B cell (primary cell): ENCODE data around the gene FOLR3. TPM values are rescaled to one million over a fixed set of nuclear protein-coding genes. Genes with fewer than 3 reads are reported as not detected.

Experiments
- ATAC-seq: fragments of 200-7000 bp; cut with Tn5 transposase; one replicate; pipeline ENCODE4 v1.10.0; 2021; ENCODE audit warnings: low read depth, mild to moderate bottlenecking, moderate number of reproducible peaks, moderate library complexity
- CTCF ChIA-PET: fragments of 350-600 bp; sonication (Branson Sonifier 250); formaldehyde crosslinking; loops from one replicate; lab custom pipeline; 2021; ENCODE audit warnings: antibody characterized with exemption, inconsistent platforms; lab: Charles Lee
- POLR2A ChIA-PET: fragments of 350-600 bp; sonication (Branson Sonifier 250); formaldehyde crosslinking; loops from one replicate; lab custom pipeline; 2021; ENCODE audit warnings: antibody characterized with exemption; lab: Charles Lee
- DNase-seq: peaks from one replicate; pipeline ENCODE4 v3.0.0; 2013
- H2AFZ ChIP-seq: 2 replicates; pipeline ENCODE4 v1.6.1; 2012; ENCODE audit warnings: mild to moderate bottlenecking, low read depth, low read length; ENCODE audit not compliant: insufficient read depth, poor library complexity, severe bottlenecking
- H3K27ac ChIP-seq, 2 donors: 1 replicate in 1 of 2; 2 replicates in 1 of 2; pipeline ENCODE4 v1.5.1; 2012 to 2013; ENCODE audit warnings: low read length in 2 of 2, mild to moderate bottlenecking in 2 of 2, moderate library complexity in 1 of 2
- H3K27me3 ChIP-seq, 4 experiments: fragments of 200-600 bp in 1 of 4; sonication (generic) in 1 of 4; replicated peaks in 1 of 4; 1 replicate in 2 of 4; 2 replicates in 2 of 4; pipeline versions ENCODE4 v1.6.1 to v1.7.0; 2013 to 2016; ENCODE audit warnings: low read length in 3 of 4, mild to moderate bottlenecking in 2 of 4, mixed read lengths in 1 of 4, moderate library complexity in 1 of 4; ENCODE audit not compliant: insufficient read depth in 4 of 4, control insufficient read depth in 3 of 4; ENCODE audit errors: control extremely low read depth in 1 of 4
- H3K36me3 ChIP-seq, 2 experiments: replicated peaks in 1 of 2; 1 replicate in 1 of 2; 2 replicates in 1 of 2; pipeline versions ENCODE4 v1.6.1 to v1.7.1; 2013; ENCODE audit warnings: low read length in 1 of 2; ENCODE audit not compliant: insufficient read depth in 2 of 2, control insufficient read depth in 1 of 2; ENCODE audit errors: control extremely low read depth in 1 of 2, extremely low read depth in 1 of 2
- H3K4me1 ChIP-seq, 2 donors: fragments of 200-600 bp in 1 of 2; sonication (generic) in 1 of 2; 1 replicate in 1 of 2; 2 replicates in 1 of 2; pipeline versions ENCODE4 v1.5.1 to v1.6.1; 2013 to 2017; ENCODE audit warnings: low read length in 2 of 2; ENCODE audit not compliant: control insufficient read depth in 2 of 2, insufficient read depth in 2 of 2
- H3K4me2 ChIP-seq: replicated peaks from 2 replicates; pipeline ENCODE3; 2012; ENCODE audit warnings: mild to moderate bottlenecking, low read depth, low read length; ENCODE audit not compliant: poor library complexity, severe bottlenecking
- H3K4me3 ChIP-seq, 5 experiments: fragments of 200-600 bp in 1 of 5; sonication (generic) in 1 of 5; 1 replicate in 3 of 5; 2 replicates in 2 of 5; pipeline versions ENCODE4 v1.5.1 to v1.7.0; 2011 to 2016; ENCODE audit warnings: low read length in 4 of 5, mild to moderate bottlenecking in 4 of 5, low read depth in 2 of 5, control low read depth in 1 of 5, moderate library complexity in 1 of 5; ENCODE audit not compliant: insufficient read depth in 1 of 5; ENCODE audit errors: control extremely low read depth in 1 of 5, extremely low read depth in 1 of 5
- H3K79me2 ChIP-seq: fragments of 200-600 bp; sonication (generic); one replicate; pipeline ENCODE4 v1.6.0; 2016; ENCODE audit warnings: low read length; ENCODE audit not compliant: control insufficient read depth, insufficient read depth
- H3K9ac ChIP-seq: fragments of 200-600 bp; sonication (generic); 2 replicates; pipeline ENCODE4 v1.6.1; 2017; ENCODE audit warnings: mild to moderate bottlenecking, low read length, moderate library complexity
- H3K9me3 ChIP-seq, 3 donors: one replicate each; pipeline versions ENCODE4 v1.6.1 to v1.7.1; 2013; ENCODE audit warnings: low read length in 2 of 3; ENCODE audit not compliant: control insufficient read depth in 2 of 3, insufficient read depth in 1 of 3; ENCODE audit errors: control extremely low read depth in 1 of 3
- H4K20me1 ChIP-seq: 2 replicates; pipeline ENCODE4 v1.6.0; 2012; ENCODE audit warnings: mild to moderate bottlenecking, low read length; ENCODE audit not compliant: insufficient read depth, control insufficient read depth, poor library complexity, severe bottlenecking
- H3K27ac Mint-ChIP-seq: one replicate; pipeline ENCODE4 v1.8.0; 2021; ENCODE audit warnings: mixed read lengths
- H3K27me3 Mint-ChIP-seq: one replicate; pipeline ENCODE4 v1.8.0; 2021; ENCODE audit warnings: mixed read lengths
- H3K4me1 Mint-ChIP-seq: one replicate; pipeline ENCODE4 v1.8.0; 2021; ENCODE audit warnings: mixed read lengths
- H3K4me3 Mint-ChIP-seq: one replicate; pipeline ENCODE4 v1.8.0; 2021; ENCODE audit warnings: mixed read lengths
- H3K9me3 Mint-ChIP-seq: one replicate; pipeline ENCODE4 v1.8.0; 2022; ENCODE audit warnings: mixed read lengths; ENCODE audit not compliant: insufficient read depth
- EZH2 ChIP-seq: IDR thresholded peaks from 2 replicates; pipeline ENCODE4 v1.6.1; 2012; ENCODE audit warnings: borderline replicate concordance, low read depth, mild to moderate bottlenecking, moderate library complexity, low read length; ENCODE audit not compliant: insufficient read depth, poor library complexity, severe bottlenecking
- WGBS: methylation state at CpG from one replicate; pipeline ENCODE4 v1.1.5; 2013; ENCODE audit warnings: missing lambda C conversion rate; ENCODE audit not compliant: insufficient coverage; 5-methylcytosine and 5-hydroxymethylcytosine counted together
- intact Hi-C: fragments of 100-400 bp; cut with micrococcal nuclease; formaldehyde crosslinking; loops from one replicate; pipeline ENCODE4 v1.10.0; 2022
- polyA plus RNA-seq: library from polyadenylated mRNA; depleted of rRNA; stranded (reverse); fragments of >200 nt; gene quantifications from 2 replicates; pipeline ENCODE4 v1.2.3, GENCODE V29; 2012
- total RNA-seq, 2 donors: library from RNA; stranded (reverse); fragments of 120-200 nt in 1 of 2; gene quantifications; 1 replicate in 1 of 2; 2 replicates in 1 of 2; pipeline versions ENCODE4 v1.2.3 to v1.2.4, GENCODE V29; 2013 to 2022
- TF ChIP-seq, protein P1 (sequence below): fragments of 200-600 bp; IDR thresholded peaks from one replicate; pipeline ENCODE4 v1.8.0; 2022; ENCODE audit warnings: antibody characterized with exemption, mild to moderate bottlenecking

The FOLR3 gene
- total and polyA plus RNA-seq, 2 donors (not counting 1 experiment from before 2014, with no cell fraction given) = 0.10 TPM; not detected in 1

DNA sequence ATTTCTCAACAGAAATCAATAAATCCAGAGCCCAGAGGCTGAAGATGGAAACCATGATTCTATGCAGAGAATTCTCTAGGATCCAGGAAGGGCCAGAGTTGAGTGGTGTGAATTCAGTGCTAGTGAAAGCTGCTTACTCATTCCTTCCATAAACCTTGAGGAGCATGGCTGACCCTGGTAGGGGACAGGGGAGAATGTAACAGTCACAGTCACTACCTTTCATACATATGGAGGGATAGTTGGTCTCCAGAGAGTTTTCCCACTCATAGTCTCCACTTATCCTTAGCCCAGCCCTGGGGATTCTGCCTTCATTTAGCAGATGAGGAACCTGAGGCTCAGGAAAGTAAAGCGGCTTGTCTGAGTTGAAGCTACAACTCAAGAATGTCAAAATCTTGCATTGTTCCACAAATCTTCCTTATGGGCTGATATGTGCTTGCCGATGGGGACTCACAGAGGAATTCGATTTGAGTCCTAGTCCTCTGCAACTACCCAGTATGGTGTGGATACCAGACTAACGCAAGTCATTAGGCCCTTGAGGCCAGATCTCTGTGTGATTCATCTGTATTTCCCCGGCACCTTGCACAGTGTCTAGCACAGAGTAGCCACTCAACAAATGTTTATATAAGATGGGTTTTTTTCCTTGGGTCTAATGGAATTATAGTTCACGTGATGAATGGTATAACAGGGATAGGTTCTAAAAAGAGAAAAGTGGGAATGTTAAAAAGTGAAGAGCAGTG is 19.3 kb upstream of the FOLR3 start:
- Histone ChIP-seq H3K4me2 (no peak overlapping the region), H3K4me1 (peaks cover 13 to 17% of the 10 kb centered on the region in 2 donors), H3K27ac (no peak overlapping the region), H4K20me1 (no peaks in the 10 kb centered on the region), H2AFZ (no peak overlapping the region), H3K27me3 (peaks cover 0 to 25% (median 2%) of the 10 kb centered on the region in 4 experiments), H3K9ac (no peak overlapping the region), H3K36me3 (no peaks in the 10 kb centered on the region), H3K79me2 (no peaks in the 10 kb centered on the region), H3K4me3 (no peak overlapping the region), H3K9me3 (no peaks in the 10 kb centered on the region)
- H3K4me1 Mint-ChIP-seq = peaks cover 17% of the 10 kb centered on the region
- peaks cover 33% of the 10 kb centered on the region for H3K27me3 Mint-ChIP-seq
- DNase-seq = no peak
- WGBS = 98% methylated on average over 4 of the region's 6 CpGs
- intact Hi-C loops = no loop called here
- TF ChIP-seq, protein P1, sequence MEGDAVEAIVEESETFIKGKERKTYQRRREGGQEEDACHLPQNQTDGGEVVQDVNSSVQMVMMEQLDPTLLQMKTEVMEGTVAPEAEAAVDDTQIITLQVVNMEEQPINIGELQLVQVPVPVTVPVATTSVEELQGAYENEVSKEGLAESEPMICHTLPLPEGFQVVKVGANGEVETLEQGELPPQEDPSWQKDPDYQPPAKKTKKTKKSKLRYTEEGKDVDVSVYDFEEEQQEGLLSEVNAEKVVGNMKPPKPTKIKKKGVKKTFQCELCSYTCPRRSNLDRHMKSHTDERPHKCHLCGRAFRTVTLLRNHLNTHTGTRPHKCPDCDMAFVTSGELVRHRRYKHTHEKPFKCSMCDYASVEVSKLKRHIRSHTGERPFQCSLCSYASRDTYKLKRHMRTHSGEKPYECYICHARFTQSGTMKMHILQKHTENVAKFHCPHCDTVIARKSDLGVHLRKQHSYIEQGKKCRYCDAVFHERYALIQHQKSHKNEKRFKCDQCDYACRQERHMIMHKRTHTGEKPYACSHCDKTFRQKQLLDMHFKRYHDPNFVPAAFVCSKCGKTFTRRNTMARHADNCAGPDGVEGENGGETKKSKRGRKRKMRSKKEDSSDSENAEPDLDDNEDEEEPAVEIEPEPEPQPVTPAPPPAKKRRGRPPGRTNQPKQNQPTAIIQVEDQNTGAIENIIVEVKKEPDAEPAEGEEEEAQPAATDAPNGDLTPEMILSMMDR = no peak
- ATAC-seq = no peak
- no peak overlapping the region for H3K4me3 Mint-ChIP-seq
- POLR2A ChIA-PET = no interaction called here
- CTCF ChIA-PET = no interaction called here
- no peaks in the 10 kb centered on the region for H3K9me3 Mint-ChIP-seq
- H3K27ac Mint-ChIP-seq = no peak overlapping the region

DNA sequence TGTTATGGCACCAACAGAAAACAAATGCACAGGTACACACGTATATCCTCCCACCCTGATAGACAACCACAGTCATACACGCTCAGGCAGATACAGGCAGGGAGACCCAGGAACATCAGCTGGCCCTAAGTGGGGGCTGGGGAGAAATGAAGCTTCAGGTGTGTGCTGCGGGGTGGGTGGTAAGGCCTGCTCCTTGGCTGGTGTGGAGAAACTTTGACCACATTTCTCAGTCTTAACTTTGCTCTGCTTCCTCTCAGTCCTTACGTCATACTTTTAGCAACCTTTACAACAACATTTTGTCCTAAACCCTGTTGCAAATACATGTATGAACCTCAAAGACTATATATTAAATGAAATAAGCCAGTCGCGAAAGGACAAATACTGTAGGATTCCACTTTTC is 16.3 kb upstream of the FOLR3 start:
- no peak overlapping the region for H3K4me2 ChIP-seq
- POLR2A ChIA-PET = no interaction called here

More for the DNA sequence above, 16.3 kb upstream of the FOLR3 start:
- DNase-seq (no peak), ATAC-seq (no peak)
- H3K79me2 ChIP-seq = no peaks in the 10 kb centered on the region
- H3K27ac ChIP-seq = no peak overlapping the region
- H3K27ac Mint-ChIP-seq = no peak overlapping the region
- no peaks in the 10 kb centered on the region for H3K4me1 Mint-ChIP-seq
- no CpG with 5 or more reads among the region's 6 CpGs for WGBS
- peaks cover 40% of the 10 kb centered on the region for H3K27me3 Mint-ChIP-seq
- no peak overlapping the region for H3K4me3 Mint-ChIP-seq
- peaks cover 0 to 25% (median 2%) of the 10 kb centered on the region in 4 experiments for H3K27me3 ChIP-seq
- H2AFZ ChIP-seq = no peak overlapping the region
- no peaks in the 10 kb centered on the region for H3K36me3 ChIP-seq
- TF ChIP-seq, protein P1 = no peak
- TF ChIP-seq EZH2 = no peak
- no peak overlapping the region for H3K4me3 ChIP-seq
- H3K9me3 Mint-ChIP-seq = no peaks in the 10 kb centered on the region
- peaks cover 0 to 5% (median 0%) of the 10 kb centered on the region in 3 donors for H3K9me3 ChIP-seq
- intact Hi-C loops = no loop called here
- H3K4me1 ChIP-seq = no peaks in the 10 kb centered on the region
- no peak overlapping the region for H3K9ac ChIP-seq
- CTCF ChIA-PET = interaction anchor here (0.8 kb wide), 1 partner anchor 94 kb away, joined by 3 read pairs; no protein-coding TSS in a partner anchor
- no peaks in the 10 kb centered on the region for H4K20me1 ChIP-seq
